Measurements from ENCODE around the gene SHPK. TPM values are rescaled to one million over a fixed set of nuclear protein-coding genes. Genes with fewer than 3 reads are reported as not detected.
A peak's percentile ranks its signal among the peaks of the same experiment; 100 is the strongest.

SHPK gene
- total RNA-seq, 1 experiment from 2014 or later = 8.4 TPM

DNA sequence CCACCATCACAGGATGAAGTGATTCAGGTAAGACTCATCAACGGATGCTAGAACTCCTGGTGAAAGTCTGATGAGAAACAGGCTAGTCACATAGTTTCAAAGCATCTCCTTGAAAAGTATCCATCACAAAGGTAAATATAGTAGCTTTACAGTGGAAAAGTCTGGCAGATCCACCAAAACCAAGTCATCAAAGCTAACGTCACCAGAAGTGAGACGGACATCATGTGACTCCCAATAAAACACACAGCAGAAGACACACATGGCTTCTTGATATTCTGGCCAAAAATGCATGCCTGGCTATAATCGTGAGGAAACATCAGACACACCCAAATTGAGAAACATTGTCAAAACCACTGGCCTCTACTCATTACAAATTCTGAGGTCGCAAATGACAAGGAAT is 60.5 kb downstream of the SHPK start:
- no TSS peak for BruUV-seq (replicated peaks)
- Histone ChIP-seq H3K27ac (ENCODE audit: low read length) (no peak overlapping the region), H3K36me3 (ENCODE audit: control insufficient read depth, insufficient read depth, low read length) (no peaks in the 10 kb centered on the region), H3K4me3 (ENCODE audit: low read depth in 2 of 2, low read length in 2 of 2) (no peak overlapping the region), H3K4me1 (ENCODE audit: control insufficient read depth, insufficient read depth, low read length) (no peaks in the 10 kb centered on the region), H3K9me3 (ENCODE audit: control insufficient read depth, insufficient read depth, low read depth, low read length) (no peaks in the 10 kb centered on the region), H3K27me3 (ENCODE audit: control insufficient read depth, insufficient read depth, low read length) (no peaks in the 10 kb centered on the region)
- POLR2A ChIA-PET = no interaction called here
- peak; percentile 76 for DNase-seq (ENCODE audit: low read depth, low spot score)
- in situ Hi-C loops (cut with HindIII; ENCODE audit: low pct_unique_long_range_greater_than_20kb, low sequenced_read_pairs) = no loop called here
- TF ChIP-seq TCF7L2 (IDR thresholded peaks at IDR 0.05; ENCODE audit: low read depth, low read length) (no peak), SIN3A (IDR thresholded peaks at IDR 0.05; ENCODE audit: borderline replicate concordance, insufficient read depth, low read depth, low read length) (no peak)
- TF ChIP-seq, protein P1, sequence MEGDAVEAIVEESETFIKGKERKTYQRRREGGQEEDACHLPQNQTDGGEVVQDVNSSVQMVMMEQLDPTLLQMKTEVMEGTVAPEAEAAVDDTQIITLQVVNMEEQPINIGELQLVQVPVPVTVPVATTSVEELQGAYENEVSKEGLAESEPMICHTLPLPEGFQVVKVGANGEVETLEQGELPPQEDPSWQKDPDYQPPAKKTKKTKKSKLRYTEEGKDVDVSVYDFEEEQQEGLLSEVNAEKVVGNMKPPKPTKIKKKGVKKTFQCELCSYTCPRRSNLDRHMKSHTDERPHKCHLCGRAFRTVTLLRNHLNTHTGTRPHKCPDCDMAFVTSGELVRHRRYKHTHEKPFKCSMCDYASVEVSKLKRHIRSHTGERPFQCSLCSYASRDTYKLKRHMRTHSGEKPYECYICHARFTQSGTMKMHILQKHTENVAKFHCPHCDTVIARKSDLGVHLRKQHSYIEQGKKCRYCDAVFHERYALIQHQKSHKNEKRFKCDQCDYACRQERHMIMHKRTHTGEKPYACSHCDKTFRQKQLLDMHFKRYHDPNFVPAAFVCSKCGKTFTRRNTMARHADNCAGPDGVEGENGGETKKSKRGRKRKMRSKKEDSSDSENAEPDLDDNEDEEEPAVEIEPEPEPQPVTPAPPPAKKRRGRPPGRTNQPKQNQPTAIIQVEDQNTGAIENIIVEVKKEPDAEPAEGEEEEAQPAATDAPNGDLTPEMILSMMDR (IDR thresholded peaks at IDR 0.05) = no peak
- no peak for ATAC-seq
- CTCF ChIA-PET = no interaction called here
- intact Hi-C loops (cut with micrococcal nuclease; ENCODE audit: unreplicated experiment) = no loop called here

DNA sequence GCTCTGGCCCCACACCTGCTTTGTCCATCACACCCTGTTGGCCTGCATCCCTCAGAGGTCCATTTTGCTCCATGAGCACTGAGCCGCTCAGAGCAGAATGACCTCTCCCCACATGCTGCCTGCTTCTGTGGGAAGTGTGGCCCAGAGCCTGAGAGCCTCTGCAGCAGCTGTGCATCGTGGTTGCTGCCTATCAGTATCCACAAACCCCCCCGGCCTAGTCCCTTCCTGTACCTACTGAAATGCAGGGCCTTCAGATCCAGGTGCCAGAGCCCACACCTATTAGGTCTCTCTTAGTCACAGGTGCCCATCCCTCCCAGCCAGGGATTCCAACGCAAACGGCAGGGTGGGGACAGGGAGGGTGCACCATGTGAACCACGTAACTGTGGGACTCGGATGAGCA is 61.8 kb downstream of the SHPK start:
- DNase-seq (ENCODE audit: low read depth, low spot score) = no peak
- TF ChIP-seq TCF7L2 (IDR thresholded peaks at IDR 0.05; ENCODE audit: low read depth, low read length) = no peak
- TF ChIP-seq, protein P2, sequence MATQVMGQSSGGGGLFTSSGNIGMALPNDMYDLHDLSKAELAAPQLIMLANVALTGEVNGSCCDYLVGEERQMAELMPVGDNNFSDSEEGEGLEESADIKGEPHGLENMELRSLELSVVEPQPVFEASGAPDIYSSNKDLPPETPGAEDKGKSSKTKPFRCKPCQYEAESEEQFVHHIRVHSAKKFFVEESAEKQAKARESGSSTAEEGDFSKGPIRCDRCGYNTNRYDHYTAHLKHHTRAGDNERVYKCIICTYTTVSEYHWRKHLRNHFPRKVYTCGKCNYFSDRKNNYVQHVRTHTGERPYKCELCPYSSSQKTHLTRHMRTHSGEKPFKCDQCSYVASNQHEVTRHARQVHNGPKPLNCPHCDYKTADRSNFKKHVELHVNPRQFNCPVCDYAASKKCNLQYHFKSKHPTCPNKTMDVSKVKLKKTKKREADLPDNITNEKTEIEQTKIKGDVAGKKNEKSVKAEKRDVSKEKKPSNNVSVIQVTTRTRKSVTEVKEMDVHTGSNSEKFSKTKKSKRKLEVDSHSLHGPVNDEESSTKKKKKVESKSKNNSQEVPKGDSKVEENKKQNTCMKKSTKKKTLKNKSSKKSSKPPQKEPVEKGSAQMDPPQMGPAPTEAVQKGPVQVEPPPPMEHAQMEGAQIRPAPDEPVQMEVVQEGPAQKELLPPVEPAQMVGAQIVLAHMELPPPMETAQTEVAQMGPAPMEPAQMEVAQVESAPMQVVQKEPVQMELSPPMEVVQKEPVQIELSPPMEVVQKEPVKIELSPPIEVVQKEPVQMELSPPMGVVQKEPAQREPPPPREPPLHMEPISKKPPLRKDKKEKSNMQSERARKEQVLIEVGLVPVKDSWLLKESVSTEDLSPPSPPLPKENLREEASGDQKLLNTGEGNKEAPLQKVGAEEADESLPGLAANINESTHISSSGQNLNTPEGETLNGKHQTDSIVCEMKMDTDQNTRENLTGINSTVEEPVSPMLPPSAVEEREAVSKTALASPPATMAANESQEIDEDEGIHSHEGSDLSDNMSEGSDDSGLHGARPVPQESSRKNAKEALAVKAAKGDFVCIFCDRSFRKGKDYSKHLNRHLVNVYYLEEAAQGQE (IDR thresholded peaks at IDR 0.05; ENCODE audit: insufficient read depth in 1 of 2, low read depth in 2 of 2, low read length in 1 of 2) = no peak
- TF ChIP-seq POLR2AphosphoS5 (IDR thresholded peaks at IDR 0.05; ENCODE audit: low read depth, low read length) = no peak
- Histone ChIP-seq H3K36me3 (ENCODE audit: control insufficient read depth, insufficient read depth, low read length) (no peaks in the 10 kb centered on the region), H3K9me3 (ENCODE audit: control insufficient read depth, insufficient read depth, low read depth, low read length) (no peaks in the 10 kb centered on the region), H3K4me3 (ENCODE audit: low read depth in 2 of 2, low read length in 2 of 2) (no peak overlapping the region), H3K4me1 (ENCODE audit: control insufficient read depth, insufficient read depth, low read length) (no peaks in the 10 kb centered on the region), H3K27me3 (ENCODE audit: control insufficient read depth, insufficient read depth, low read length) (no peaks in the 10 kb centered on the region), H3K27ac (ENCODE audit: low read length) (no peak overlapping the region)
- ChIA-PET CTCF (no interaction called here), POLR2A (no interaction called here)
- ATAC-seq = no peak
- in situ Hi-C loops (cut with HindIII; ENCODE audit: low pct_unique_long_range_greater_than_20kb, low sequenced_read_pairs) = no loop called here
- no TSS peak for BruUV-seq (replicated peaks)
- intact Hi-C loops (cut with micrococcal nuclease; ENCODE audit: unreplicated experiment) = no loop called here

DNA sequence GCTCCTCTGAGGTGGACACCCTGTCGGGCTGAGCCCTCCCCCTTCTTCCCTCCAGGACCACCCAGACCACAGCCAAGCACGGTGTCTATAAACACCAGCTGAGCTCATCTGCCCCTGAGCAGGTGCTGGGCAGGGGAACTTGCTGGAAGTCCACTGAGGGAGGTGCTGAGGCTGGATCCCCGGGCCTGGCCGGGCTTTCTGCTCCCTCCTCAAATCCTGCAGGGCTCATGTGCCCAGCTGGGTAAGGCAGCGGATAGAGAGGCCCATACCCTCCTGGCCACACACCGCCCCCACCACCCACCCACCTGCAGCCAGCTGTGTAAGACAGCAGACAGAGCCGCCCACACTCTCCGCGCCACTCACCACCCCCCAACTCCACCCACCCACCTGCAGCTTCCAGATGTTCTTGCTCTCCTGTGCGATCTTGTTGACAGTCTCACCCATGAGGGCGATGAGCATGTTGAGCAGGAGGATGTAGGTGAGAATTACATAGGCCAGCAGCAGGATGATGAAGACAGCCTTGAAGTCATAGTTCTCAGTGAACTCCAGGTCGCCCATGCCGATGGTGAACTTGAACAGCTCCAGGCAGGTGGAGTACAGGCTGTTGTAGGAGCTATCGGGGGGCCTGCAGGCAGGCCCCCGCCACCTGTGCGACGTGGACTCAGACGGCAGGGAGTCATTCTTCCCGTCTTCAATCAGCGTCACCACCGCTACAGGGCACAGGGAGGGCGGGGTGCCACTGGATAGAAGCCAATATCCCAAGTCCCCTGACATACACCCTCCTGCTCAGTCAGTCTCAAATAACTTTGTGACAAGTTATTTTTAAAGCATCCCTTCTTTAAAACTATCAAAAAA is 62.6 kb downstream of the SHPK start:
- TF ChIP-seq, protein P1 (IDR thresholded peaks at IDR 0.05) = no peak
- no peak for TF ChIP-seq TCF7L2 (IDR thresholded peaks at IDR 0.05; ENCODE audit: low read depth, low read length)
- TF ChIP-seq SIN3A (IDR thresholded peaks at IDR 0.05; ENCODE audit: borderline replicate concordance, insufficient read depth, low read depth, low read length) = no peak
- TF ChIP-seq, protein P2 (IDR thresholded peaks at IDR 0.05; ENCODE audit: insufficient read depth in 1 of 2, low read depth in 2 of 2, low read length in 1 of 2) = no peak
- no peak for TF ChIP-seq POLR2AphosphoS5 (IDR thresholded peaks at IDR 0.05; ENCODE audit: low read depth, low read length)
- POLR2A ChIA-PET = no interaction called here
- Histone ChIP-seq H3K4me1 (ENCODE audit: control insufficient read depth, insufficient read depth, low read length) (no peaks in the 10 kb centered on the region), H3K9me3 (ENCODE audit: control insufficient read depth, insufficient read depth, low read depth, low read length) (no peaks in the 10 kb centered on the region), H3K36me3 (ENCODE audit: control insufficient read depth, insufficient read depth, low read length) (no peaks in the 10 kb centered on the region), H3K27me3 (ENCODE audit: control insufficient read depth, insufficient read depth, low read length) (no peaks in the 10 kb centered on the region), H3K4me3 (ENCODE audit: low read depth in 2 of 2, low read length in 2 of 2) (no peak overlapping the region), H3K27ac (ENCODE audit: low read length) (no peak overlapping the region)
- intact Hi-C loops (cut with micrococcal nuclease; ENCODE audit: unreplicated experiment) = no loop called here
- ATAC-seq = no peak
- in situ Hi-C loops (cut with HindIII; ENCODE audit: low pct_unique_long_range_greater_than_20kb, low sequenced_read_pairs) = no loop called here
- no peak for DNase-seq (ENCODE audit: low read depth, low spot score)
- CTCF ChIA-PET = no interaction called here
- BruUV-seq (replicated peaks) = no TSS peak

Measured in Panc1 (cell line).